Measurements from ENCODE around the gene PDLIM5.
"Not testable (repeated sequence)": the region's sequence is repeated elsewhere in the genome, so short reads cannot be mapped to it uniquely, and the experiment has no call there.

The PDLIM5 gene

DNA sequence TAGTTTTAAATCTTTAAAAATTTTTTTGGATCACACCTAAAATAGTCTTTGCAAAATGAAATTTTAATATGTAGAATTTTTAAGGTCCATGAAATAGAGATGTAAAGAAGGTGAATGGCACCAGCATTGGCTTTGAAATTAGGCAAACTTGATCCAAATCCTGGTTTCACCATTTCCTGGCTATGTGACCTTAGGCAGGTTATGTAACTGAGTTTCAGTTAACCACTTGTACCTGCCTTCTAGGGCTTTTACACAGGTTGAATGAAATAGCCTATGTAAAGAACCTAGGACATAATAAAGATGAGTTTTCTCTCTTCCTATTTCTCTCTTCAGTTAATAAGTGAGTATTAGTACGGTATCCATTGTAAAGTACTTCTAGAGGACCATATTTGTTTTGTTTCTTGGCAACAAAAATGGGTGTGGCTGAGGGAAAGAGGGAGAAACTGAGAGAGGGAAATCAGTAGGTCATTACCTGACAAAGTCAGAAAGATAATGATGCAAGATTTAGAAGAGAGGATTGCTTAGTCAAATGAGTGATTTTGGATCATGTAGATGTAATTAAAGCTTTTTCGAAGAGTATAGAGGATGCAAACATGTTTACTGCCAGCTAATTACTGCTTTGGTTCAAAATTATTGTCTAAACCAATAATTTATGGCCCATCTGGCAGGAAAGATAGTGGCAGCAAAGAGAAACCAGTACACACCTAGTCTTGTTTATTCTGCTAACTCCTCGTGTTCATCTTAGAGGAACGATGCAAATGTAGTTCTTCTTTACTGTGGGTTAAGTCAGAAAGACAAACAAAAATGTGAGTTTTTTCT lies 81.9 kb downstream of the PDLIM5 start:
- DNase-seq, result no peak

DNA sequence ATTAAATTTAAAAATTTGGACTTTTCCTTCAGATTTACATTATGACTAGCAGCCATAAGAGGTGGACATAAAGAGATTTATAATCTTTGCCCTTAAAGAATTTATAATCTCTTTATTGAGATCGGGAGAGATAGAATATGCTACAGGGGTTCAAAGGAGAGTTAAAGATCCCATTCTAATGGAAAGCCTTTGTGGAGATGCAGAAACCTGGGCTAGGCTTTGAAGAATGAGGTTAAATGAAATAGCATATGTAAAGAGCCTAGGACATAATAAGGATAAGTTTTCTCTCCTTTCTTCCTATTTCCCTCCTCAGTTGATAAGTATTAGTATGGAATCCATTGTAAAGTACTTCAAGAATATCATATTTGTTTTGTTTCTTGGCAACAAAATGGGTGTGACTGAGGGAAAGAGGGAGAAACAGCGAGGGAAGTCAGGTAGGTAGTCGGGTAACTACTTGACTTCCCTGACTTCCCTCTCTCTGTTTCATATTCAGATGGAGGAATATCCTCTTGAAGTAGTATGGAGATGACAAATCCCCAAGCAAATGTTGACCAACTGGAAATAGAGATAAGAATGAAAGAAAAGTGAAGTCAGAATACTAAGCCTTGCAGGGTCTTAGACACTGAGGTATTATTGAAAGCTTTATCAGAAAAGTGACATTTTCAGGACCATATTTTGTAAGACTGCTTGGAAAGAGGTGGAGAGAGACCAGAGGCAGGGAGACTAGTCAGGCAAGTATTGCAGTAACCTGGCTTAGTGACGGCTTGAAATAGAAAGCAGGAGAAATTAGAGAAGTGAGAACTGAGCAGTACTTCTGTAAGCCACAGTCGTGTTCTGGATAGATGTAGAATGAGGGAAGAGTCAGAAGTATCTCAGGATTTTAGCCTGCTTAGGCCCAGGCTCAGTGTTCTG lies 82.9 kb downstream of the PDLIM5 start:
- DNase-seq, result peak; percentile 8

DNA sequence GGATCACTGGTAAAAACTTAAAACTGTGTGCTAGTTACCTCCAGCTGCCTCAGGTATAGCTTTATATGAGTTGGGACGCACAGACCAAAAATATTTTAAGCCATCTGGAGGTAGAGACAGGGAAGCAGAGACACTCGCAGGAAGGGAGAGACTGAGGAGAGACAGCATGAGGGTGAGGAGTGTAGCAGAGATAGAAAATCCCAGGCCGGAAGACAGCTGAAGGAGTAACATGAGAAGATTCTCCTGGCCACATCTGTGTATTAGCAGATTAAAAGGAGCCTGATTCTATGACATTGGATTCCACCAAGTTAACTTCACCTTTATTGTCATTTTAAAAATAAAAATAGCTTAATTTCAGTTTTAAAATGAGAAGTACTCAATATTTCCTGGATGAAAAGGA lies 84.3 kb downstream of the PDLIM5 start:
- DNase-seq, result no peak

DNA sequence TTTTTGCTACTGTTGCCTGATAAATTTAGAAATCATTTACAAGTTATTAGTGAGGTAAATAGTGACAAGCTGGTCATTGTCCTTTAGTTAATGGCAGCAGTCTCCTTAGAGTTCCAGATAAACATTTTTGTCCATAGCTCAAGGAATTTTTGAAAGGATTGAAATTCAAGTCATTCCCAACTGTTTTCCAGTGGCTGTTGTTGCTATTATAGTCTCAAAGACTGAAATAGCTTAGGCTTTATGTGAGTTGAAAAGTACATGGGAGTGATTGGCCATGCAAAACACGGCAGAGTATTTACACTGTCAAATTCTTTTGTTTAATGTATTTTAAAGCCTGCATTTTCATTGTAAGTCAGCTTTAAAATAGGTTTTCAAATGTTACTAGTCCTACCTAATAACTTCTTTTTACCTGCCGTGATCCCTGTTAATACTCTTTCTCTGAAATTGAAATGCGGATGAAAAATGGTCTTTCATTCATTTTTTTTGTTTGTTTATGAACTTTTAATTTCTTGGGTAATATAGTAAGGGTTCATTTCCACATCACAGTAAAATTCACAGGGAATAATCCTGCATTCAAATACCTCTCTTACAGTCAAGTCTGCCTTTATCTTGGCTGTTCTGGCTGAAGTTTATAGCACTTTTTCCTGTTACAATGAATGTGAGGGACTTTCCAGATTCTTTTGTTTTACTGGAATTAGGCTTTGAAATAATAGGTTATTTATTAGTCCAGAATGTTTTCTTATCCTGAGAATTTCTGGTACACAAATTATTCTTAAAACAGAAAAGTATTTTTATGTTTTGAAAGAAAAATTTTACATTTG lies 85.1 kb downstream of the PDLIM5 start:
- no peak for DNase-seq

DNA sequence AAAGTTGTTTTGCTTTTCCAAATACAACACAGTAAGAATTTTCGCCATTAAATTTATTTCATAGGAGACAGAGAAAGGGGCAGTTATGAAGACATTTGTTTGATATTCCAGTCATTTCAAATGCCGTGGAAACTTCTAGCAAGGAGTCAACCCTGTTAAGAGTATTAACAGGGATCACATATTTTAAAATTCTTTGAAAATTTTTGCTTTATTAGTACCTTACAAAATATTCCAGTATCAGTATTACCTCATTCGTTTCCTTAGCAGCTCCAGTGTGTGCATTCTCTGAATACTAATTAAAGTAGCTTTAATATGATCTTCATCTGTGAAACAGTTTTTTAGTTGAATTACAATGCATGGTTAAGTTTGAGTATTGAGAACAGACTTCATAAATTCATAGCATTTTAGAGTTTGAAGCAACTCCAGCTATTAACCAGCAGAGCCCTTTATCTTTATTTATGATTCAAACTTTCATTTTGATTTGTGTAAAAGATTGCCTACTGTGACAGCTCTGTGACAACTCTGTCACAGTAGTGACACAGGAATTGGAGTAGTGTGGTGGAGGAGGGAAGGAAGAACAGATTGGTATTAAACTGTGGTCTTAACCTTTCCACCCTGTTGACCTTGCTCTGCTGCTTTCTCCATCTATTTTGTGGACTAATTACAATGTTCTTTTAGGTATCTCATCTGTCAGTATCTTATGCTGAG lies 86.3 kb downstream of the PDLIM5 start:
- no peak for DNase-seq

GRCh38 chr4:94540476-94540875 lies 88.7 kb downstream of the PDLIM5 start:
- DNase-seq, result no peak

- no peak for DNase-seq
These were observed 93.1 kb downstream of the PDLIM5 start for GRCh38 chr4:94544811-94545210.

DNA sequence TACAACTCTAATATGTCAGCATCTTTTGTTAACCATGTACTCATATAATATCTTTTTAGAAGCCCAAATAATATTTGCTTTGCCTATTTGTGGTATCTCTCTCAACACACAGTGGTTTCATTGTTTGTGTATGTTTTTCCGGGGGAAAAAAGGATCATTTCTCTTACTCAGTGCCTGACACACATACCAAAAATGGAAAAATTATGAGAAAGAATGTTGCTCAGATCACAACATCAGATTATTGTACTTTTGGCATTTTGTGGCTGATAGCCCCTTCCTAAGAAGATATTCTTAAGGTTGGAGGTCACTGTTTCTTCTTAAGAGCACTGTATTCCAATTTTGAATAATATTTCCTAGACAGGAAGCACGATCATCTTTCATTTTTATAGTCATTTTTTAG lies 93.6 kb downstream of the PDLIM5 start:
- DNase-seq, result no peak

DNA sequence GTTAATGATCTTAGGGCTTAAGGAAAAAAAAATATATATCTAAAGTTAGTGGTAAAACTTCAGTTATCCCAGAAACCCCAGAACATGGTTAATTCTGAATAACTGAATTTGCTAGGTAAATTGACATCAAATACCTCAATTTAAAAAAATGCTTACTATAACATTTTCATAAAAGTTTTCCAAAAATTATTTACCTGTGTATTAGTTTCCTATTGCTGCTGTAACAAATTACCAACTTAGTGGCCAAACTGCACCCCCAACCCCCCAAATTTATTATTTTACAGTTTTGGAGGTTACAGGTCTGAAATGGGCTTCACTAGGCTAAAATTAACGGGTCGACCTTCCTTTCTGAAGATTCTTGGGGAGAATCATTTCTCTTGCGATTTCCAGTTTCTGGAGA lies 95.2 kb downstream of the PDLIM5 start:
- no peak for DNase-seq

- DNase-seq, result no peak
These were observed 96.8 kb downstream of the PDLIM5 start for GRCh38 chr4:94548571-94548970.

DNA sequence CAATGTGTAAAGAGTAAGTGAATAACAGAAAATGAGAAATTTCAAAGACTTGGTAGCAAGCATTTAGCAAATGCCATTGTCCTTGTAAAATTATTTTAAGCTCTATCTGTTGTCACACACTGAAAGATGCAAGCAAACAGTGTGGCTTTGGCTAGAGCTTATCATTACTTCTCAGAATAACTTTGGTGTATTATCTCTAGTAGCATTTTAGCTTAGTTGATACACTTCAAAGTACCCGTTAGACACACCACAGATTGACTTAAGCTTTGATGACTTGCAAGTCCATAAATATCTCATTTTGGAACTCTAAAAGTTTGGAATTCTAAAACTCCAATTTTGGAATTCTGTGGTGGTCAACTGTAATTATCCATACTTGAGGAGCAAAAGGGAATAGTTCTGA lies 98.6 kb downstream of the PDLIM5 start:
- DNase-seq, result no peak

DNA sequence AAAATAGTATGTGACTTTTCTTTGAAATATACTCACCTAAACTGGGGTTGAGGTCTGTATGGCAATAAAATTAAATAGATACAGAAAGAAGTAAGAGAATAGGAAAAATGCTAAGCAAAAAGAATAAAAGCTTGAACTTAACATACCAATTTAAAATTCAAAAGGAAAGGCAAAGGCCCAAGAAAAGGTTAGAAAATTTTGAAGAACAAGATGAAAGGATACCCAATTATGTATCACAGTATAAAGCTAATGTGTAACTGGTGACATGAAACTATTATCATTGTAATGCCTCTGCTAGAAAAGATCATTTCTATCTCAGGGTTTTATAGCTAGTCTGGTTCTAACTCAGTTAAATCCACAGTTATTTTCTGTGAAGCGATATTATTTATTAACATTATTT lies 99.1 kb downstream of the PDLIM5 start:
- DNase-seq, result no peak

DNA sequence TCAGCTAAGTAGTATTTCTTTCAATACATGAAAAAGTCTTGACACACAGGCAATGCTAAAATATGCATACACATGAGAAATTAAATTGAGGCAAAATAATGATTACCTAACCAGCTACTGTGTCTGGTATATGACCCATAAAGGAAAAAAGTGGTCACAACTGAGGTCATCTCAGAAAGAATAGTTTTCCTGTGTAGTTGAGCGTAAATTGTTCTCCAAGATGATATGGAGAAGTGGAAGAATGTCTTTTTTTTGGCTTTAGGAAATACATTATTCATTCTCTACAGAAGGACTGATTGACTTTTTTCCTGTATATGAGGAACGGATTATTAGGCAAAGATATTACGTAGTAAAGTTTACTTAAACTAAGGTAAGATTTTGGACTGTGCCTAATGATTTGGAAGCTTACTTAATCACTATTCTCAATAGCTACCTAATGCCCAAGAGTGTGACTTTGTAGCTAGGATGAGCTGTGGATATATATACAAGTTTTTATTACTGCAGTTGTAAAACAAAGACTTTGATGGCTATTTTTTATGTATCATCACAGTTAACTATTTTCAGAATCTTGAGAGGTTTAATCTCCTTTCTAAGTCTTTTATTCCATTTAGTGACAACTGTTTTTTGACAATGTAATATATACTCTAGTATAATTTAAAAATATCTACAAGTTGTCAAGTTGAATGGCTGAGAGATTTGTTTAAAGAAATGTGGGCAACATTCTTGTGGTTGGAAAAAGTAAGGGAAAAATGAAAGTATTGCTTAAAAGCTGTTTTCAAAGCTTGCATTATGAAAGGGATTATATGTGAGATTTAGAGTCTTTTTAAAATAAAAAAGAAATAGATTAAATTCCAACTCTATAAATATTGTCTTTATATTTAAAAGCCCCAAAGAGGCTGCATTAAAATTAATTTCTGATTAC lies 100.2 kb downstream of the PDLIM5 start:
- DNase-seq, result no peak

GRCh38 chr4:94556047-94556446 lies 104.3 kb downstream of the PDLIM5 start:
- DNase-seq, result not testable (repeated sequence)

- DNase-seq, result not testable (repeated sequence)
These were observed 105.9 kb downstream of the PDLIM5 start for GRCh38 chr4:94557632-94558031.

DNA sequence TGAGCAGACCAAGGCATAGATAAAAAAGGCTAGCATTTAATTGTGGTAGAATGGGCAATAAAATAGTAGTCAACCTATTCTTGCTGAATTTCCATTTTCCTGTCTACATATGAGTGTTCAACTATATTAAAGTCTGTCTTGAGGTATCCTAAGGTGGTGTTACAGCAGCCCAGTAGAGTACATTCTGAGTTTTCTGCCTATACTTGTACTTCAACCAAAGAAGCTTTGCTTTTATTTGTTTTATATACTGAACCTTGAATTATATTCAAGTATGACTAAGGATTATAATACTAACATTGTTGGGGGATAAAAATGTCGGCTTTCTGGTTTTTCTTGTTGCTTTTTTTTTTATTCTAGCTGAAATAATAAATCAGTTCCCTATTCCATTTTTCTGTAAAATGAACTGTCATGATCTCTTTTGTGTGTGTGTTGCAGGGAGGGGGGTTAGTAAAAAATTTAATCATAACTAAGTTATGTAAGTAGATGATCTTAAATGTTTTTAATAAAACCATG lies 106.7 kb downstream of the PDLIM5 start:
- DNase-seq, result no peak

GRCh38 chr4:94559351-94559806 lies 107.6 kb downstream of the PDLIM5 start:
- no peak for DNase-seq

DNA sequence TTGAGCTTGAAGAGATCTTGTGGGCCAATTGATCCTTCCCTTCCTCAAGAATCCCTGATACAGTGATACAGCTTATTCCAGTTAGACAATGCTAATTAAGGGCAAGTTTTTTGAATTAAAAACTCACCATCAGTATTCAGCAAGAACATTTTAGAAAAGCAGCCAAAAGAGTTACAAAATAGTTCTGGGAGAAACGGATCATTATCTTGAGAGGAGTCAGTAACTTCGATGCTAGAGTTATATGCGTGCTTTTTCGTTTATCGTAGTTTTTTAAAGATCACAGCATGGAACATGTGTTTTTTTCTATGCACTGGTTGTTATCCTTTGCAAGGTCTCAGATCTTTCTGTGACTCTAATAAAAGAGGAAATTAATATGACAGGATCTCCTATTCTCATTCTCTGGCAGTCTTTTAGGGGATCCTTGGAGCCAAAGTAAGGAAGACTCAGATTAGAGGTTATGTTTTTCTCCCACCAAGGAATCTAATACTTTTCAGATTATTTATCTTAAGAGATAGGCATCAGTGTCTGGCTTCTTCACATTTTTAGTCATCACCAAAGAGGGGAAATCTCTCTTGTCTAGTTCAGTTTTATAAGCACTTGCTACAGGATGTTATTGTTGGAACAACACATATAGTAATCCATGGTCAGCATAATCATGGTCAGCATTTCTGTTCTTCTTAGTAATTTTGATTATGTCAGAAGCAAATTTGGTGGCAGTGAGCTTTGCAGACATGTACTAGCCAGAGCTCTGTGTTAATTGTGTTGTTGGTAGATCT lies 109.7 kb downstream of the PDLIM5 start:
- DNase-seq, result no peak

- no peak for DNase-seq
These were observed 110.5 kb downstream of the PDLIM5 start for GRCh38 chr4:94562285-94562684.

- DNase-seq, result no peak
These were observed 112.5 kb downstream of the PDLIM5 start for GRCh38 chr4:94564252-94564651.
